HG02759 (cell line): Measurements from ENCODE around the gene ATG13.

Source experiments
- ATAC-seq: cut with Tn5 transposase; IDR thresholded peaks from one replicate; pipeline ENCODE4 v1.9.1; 2021; ENCODE audit warnings: mild to moderate bottlenecking, moderate library complexity; ENCODE audit not compliant: unreplicated experiment

Gene ATG13

GRCh38 chr11:46604796-46605195, 12.6 kb upstream of the ATG13 start:
- ATAC-seq = no peak

- no peak for ATAC-seq
These were observed 9.8 kb upstream of the ATG13 start for GRCh38 chr11:46607516-46607915.

- ATAC-seq = no peak
These were observed 8.0 kb upstream of the ATG13 start for GRCh38 chr11:46609386-46609785.

- no peak for ATAC-seq
These were observed 5.6 kb upstream of the ATG13 start for GRCh38 chr11:46611526-46612304.

- ATAC-seq = no peak
These were observed 5.0 kb upstream of the ATG13 start for GRCh38 chr11:46612326-46612725.

GRCh38 chr11:46615756-46616155, 1.6 kb upstream of the ATG13 start:
- no peak for ATAC-seq

- ATAC-seq = no peak
These were observed 711 bp upstream of the ATG13 start for GRCh38 chr11:46616551-46617133.

GRCh38 chr11:46617972-46618314, 590 bp downstream of the ATG13 start:
- ATAC-seq = no peak

GRCh38 chr11:46618837-46619236, 1.5 kb downstream of the ATG13 start:
- no peak for ATAC-seq

- ATAC-seq = no peak
These were observed 8.1 kb downstream of the ATG13 start for GRCh38 chr11:46625406-46625805.

- no peak for ATAC-seq
These were observed 11.6 kb downstream of the ATG13 start for GRCh38 chr11:46628961-46629360.

GRCh38 chr11:46630237-46630636, 12.9 kb downstream of the ATG13 start:
- no peak for ATAC-seq

- ATAC-seq = no peak
These were observed 14.3 kb downstream of the ATG13 start for GRCh38 chr11:46631676-46632075.

GRCh38 chr11:46632502-46632901, 15.1 kb downstream of the ATG13 start:
- ATAC-seq = no peak

GRCh38 chr11:46633291-46634217, 16.2 kb downstream of the ATG13 start:
- ATAC-seq = no peak

- ATAC-seq = no peak
These were observed 18.3 kb downstream of the ATG13 start for GRCh38 chr11:46635557-46636139.

- no peak for ATAC-seq
These were observed 20.2 kb downstream of the ATG13 start for GRCh38 chr11:46637546-46637945.

GRCh38 chr11:46639197-46639839, 22.0 kb downstream of the ATG13 start:
- no peak for ATAC-seq

- ATAC-seq = no peak
These were observed 22.9 kb downstream of the ATG13 start for GRCh38 chr11:46640036-46640788.

- no peak for ATAC-seq
These were observed 24.3 kb downstream of the ATG13 start for GRCh38 chr11:46641639-46642038.
